ENCODE measurements around the gene AQP12A. TPM values are rescaled to one million over a fixed set of nuclear protein-coding genes. Genes with fewer than 3 reads are reported as not detected.

Gene AQP12A
- total RNA-seq, 4 donors from 2014 or later: not detected

- no peaks in the 10 kb centered on the region for H3K27me3 ChIP-seq
- no peak overlapping the region for H3K4me3 ChIP-seq
- no peak overlapping the region for H3K27ac ChIP-seq
- no peaks in the 10 kb centered on the region for H3K9me3 ChIP-seq
- TF ChIP-seq CTCF (IDR thresholded peaks at IDR 0.05) (no peak), POLR2A (IDR thresholded peaks at IDR 0.05) (no peak)
- intact Hi-C loops (cut with DNase I; ENCODE audit: low total_unique reads): no loop called here
- no peak for DNase-seq
- H3K4me1 ChIP-seq: no peaks in the 10 kb centered on the region
- H3K36me3 ChIP-seq: no peaks in the 10 kb centered on the region
Measured at GRCh38 chr2:240714747-240715725, 23.4 kb downstream of the AQP12A start.

GRCh38 chr2:240716130-240716798, 24.6 kb downstream of the AQP12A start:
- H3K4me1 ChIP-seq: no peaks in the 10 kb centered on the region
- no peaks in the 10 kb centered on the region for H3K36me3 ChIP-seq
- no peak overlapping the region for H3K4me3 ChIP-seq
- H3K27ac ChIP-seq: no peak overlapping the region
- no peaks in the 10 kb centered on the region for H3K27me3 ChIP-seq
- no peaks in the 10 kb centered on the region for H3K9me3 ChIP-seq
- intact Hi-C loops (cut with DNase I; ENCODE audit: low total_unique reads): no loop called here
- no peak for TF ChIP-seq POLR2A (IDR thresholded peaks at IDR 0.05)
- no peak for TF ChIP-seq CTCF (IDR thresholded peaks at IDR 0.05)
- no peak for DNase-seq

GRCh38 chr2:240717181-240717641, 25.5 kb downstream of the AQP12A start:
- H3K9me3 ChIP-seq: no peaks in the 10 kb centered on the region
- no peak for TF ChIP-seq POLR2A (IDR thresholded peaks at IDR 0.05)
- TF ChIP-seq CTCF (IDR thresholded peaks at IDR 0.05): no peak
- DNase-seq: no peak
- no peaks in the 10 kb centered on the region for H3K36me3 ChIP-seq
- H3K4me3 ChIP-seq: no peak overlapping the region
- H3K27me3 ChIP-seq: no peaks in the 10 kb centered on the region
- no peaks in the 10 kb centered on the region for H3K4me1 ChIP-seq
- no peak overlapping the region for H3K27ac ChIP-seq
- intact Hi-C loops (cut with DNase I; ENCODE audit: low total_unique reads): no loop called here

DNA sequence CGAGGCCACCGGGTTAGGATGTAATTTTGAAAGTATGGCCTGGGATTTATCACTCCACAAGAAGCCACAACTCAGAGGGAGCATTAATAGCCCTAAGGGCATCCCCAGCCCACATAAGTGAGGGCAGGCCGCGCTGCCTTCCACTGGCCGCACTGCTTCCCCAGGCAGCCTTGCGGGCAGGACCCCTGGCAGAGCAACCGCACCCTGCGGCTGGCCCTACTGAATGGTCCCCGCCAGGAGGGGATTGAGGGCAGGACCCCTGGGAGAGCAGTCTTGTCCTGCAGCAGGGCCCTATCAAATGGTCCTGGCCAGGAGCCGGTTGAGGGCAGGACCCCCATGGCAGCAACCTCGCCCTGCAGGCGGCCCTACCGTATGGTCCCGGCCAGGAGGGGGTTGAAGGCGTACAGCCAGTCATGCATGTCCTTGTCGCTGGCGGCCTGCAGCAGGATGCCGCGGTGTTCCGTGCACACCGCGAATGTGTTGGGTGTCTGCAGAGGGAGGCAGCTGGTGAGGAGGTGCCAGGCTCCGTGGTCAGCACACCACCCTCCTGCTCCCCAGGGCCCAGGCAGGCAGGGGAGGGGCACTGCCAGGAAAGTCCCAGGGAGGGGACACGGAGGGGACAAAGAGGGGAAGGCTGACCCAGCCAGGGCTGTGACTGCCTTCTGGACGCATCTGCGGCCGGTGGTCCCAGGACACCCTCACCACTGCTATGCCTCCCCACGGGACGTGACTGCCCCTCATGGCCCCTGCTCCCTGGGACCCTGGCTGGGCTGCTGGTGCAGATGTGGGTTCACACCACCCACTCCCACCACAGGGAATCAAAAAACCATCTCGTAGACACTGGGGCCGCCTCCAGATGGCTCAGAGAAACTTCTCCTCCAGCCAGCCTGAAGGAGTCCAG, 26.3 kb downstream of the AQP12A start:
- intact Hi-C loops (cut with DNase I; ENCODE audit: low total_unique reads): no loop called here
- TF ChIP-seq POLR2A (IDR thresholded peaks at IDR 0.05) (no peak), CTCF (IDR thresholded peaks at IDR 0.05) (no peak)

More for the DNA sequence above, 26.3 kb downstream of the AQP12A start:
- Histone ChIP-seq H3K4me1 (no peaks in the 10 kb centered on the region), H3K27ac (no peak overlapping the region), H3K4me3 (no peak overlapping the region), H3K27me3 (no peaks in the 10 kb centered on the region), H3K36me3 (no peaks in the 10 kb centered on the region), H3K9me3 (no peaks in the 10 kb centered on the region)
- DNase-seq: no peak

Data from uterus (tissue), 4 donors.